ENCODE results near the gene DRAXIN.

GRCh38 chr1:11649237-11649623 lies 42.3 kb upstream of the DRAXIN start:
- no peak for TF ChIP-seq GATA3 (IDR thresholded peaks at IDR 0.05; ENCODE audit: low read depth, low read length)
- TF ChIP-seq GATA2 (IDR thresholded peaks at IDR 0.05; ENCODE audit: low read depth, low read length): no peak

All from SH-SY5Y (cell line).